ENCODE data around the gene LZTS3. TPM values are rescaled to one million over a fixed set of nuclear protein-coding genes. Genes with fewer than 3 reads are reported as not detected.

Gene LZTS3
- total and polyA plus RNA-seq, 2 of the 13 experiments (the other 11 are each of a cell fraction or from before 2014, with no cell fraction given) = 10.1 to 31.3 TPM

DNA sequence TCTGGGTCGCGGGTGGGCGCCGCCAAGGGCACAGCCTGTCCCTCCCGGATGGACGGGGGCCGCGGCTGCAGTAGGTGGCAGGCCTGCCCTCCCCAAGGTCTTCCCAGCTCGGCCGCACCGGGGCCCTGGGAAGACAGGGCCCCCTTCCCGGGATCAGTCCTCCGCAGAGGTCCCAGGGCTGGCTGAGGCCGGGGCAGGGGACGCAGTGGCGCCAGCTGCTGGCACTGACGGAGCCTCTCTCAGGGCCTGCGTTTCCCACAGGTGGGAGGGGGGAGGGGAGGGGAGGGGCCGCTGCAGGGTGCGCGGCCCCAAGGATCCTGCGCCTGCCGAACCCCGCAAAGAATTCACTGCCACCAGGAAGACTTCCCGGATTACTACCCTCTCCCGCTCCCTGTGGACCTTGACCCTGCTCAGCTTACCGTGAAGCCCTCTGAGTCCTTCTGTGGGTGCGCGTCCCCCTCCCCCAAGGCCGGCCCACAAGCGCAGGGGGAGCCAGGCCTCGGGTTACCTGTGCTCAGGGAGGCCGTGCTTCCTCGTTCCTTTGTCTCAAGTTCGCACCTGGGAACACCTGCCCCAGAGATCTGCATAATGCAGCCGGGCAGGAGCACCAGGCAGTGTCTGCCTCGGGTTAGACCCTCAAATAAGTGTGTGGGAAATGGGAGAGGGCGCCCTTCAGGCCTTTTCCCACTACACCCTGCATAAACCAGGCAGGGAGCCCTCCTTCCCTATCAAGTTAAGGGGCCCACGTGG, 5.1 kb downstream of the LZTS3 start (continued):
- TF ChIP-seq, protein P1, sequence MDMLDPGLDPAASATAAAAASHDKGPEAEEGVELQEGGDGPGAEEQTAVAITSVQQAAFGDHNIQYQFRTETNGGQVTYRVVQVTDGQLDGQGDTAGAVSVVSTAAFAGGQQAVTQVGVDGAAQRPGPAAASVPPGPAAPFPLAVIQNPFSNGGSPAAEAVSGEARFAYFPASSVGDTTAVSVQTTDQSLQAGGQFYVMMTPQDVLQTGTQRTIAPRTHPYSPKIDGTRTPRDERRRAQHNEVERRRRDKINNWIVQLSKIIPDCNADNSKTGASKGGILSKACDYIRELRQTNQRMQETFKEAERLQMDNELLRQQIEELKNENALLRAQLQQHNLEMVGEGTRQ (IDR thresholded peaks at IDR 0.05; ENCODE audit: low read depth, low read length) = no peak
- TF ChIP-seq, protein P1 (CRISPR knock-in tag; IDR thresholded peaks at IDR 0.05; ENCODE audit: borderline replicate concordance) = no peak
- peak; percentile 62 for TF ChIP-seq POLR2G (IDR thresholded peaks at IDR 0.05; ENCODE audit: low read depth, low read length)
- TF ChIP-seq ZNF441 (CRISPR knock-in tag; IDR thresholded peaks at IDR 0.05; ENCODE audit: borderline replicate concordance) = peak; percentile 87; the same call in 1 of the 2 replicates
- TF ChIP-seq NCOA5 (CRISPR knock-in tag; IDR thresholded peaks at IDR 0.05) = no peak
- TF ChIP-seq ARNT2 (CRISPR knock-in tag; IDR thresholded peaks at IDR 0.05; ENCODE audit: low read depth) = peak; percentile 77; the same call in 1 of the 2 replicates
- TF ChIP-seq, protein P2, sequence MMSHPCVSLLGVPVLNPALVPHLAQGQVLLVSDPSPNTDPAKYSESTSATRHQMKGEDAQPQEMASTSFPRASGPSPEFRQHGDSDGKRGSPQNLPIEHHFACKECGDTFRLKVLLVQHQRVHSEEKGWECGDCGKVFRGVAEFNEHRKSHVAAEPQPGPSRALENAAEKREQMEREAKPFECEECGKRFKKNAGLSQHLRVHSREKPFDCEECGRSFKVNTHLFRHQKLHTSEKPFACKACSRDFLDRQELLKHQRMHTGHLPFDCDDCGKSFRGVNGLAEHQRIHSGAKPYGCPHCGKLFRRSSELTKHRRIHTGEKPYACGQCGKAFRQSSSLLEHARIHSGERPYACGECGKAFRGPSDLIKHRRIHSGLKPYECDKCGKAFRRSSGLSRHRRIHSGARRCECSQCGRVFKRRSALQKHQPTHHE (CRISPR knock-in tag; IDR thresholded peaks at IDR 0.05; ENCODE audit: borderline replicate concordance) = peak; percentile 94; the same call in 1 of the 2 replicates
- no peak for TF ChIP-seq ZNF841 (CRISPR knock-in tag; IDR thresholded peaks at IDR 0.05; ENCODE audit: borderline replicate concordance)
- TF ChIP-seq ZNF672 (CRISPR knock-in tag; IDR thresholded peaks at IDR 0.05) = no peak
- 0 out of 2 replicates have a peak, but pooled peaks have one; percentile 39 for TF ChIP-seq SMYD3 (CRISPR knock-in tag; IDR thresholded peaks at IDR 0.05)
- no peak for TF ChIP-seq SOX6 (IDR thresholded peaks at IDR 0.05)
- TF ChIP-seq SOX6 (CRISPR knock-in tag; IDR thresholded peaks at IDR 0.05) = peak; percentile 80
- TF ChIP-seq TMF1 (CRISPR knock-in tag; IDR thresholded peaks at IDR 0.05; ENCODE audit: low read depth) = peak; percentile 70; the same call in 1 of the 2 replicates
- 0 out of 2 replicates have a peak, but pooled peaks have one; percentile 6 for TF ChIP-seq RELA (CRISPR knock-in tag; IDR thresholded peaks at IDR 0.05)
- peak; percentile 70; the same call in 1 of the 2 replicates for TF ChIP-seq ZNF710 (CRISPR knock-in tag; IDR thresholded peaks at IDR 0.05; ENCODE audit: borderline replicate concordance)
- peak; percentile 96; the same call in 1 of the 2 replicates for TF ChIP-seq ZNF512B (CRISPR knock-in tag; IDR thresholded peaks at IDR 0.05; ENCODE audit: borderline replicate concordance)
- TF ChIP-seq ZNF367 (CRISPR knock-in tag; IDR thresholded peaks at IDR 0.05; ENCODE audit: borderline replicate concordance) = no peak
- TF ChIP-seq SMARCC2 (IDR thresholded peaks at IDR 0.05) = no peak
- peak; percentile 63 for TF ChIP-seq KDM3A (CRISPR knock-in tag; IDR thresholded peaks at IDR 0.05; ENCODE audit: low read depth)
- peak; percentile 99 for TF ChIP-seq ZMYM3 (CRISPR knock-in tag; IDR thresholded peaks at IDR 0.05)
- TF ChIP-seq CHD4 (IDR thresholded peaks at IDR 0.05; ENCODE audit: borderline replicate concordance, low read length) = peak; percentile 73; the same call in 1 of the 2 replicates
- no peak for TF ChIP-seq SRSF4 (IDR thresholded peaks at IDR 0.05; ENCODE audit: low read depth, low read length, poor library complexity, severe bottlenecking)
